KG1 (cell line): ENCODE measurements around the gene CLSTN2.

ENCODE experiments used
- DNase-seq: peaks from one replicate; lab custom pipeline; 2025; lab: John Stamatoyannopoulos, UW

The CLSTN2 gene

DNA sequence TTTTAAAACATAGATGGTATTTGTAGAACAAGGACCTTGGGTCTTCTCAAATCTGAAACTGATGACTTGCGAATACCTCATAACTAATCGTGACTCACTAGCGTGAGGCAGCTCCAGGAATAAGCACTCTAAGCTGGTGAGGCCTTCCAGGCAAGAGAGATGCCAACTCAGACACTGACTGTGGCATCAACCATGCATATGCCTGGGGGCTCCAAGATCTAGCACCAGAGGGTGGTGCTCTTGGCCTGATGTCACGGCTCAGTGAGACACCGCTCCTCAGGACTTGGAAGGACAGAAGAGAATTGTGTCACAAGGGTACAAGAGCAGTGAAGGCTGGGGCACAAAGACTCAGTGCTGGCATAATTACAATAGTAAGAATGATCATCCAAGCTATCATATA is 617.9 kb downstream of the CLSTN2 start:
- no peak for DNase-seq

DNA sequence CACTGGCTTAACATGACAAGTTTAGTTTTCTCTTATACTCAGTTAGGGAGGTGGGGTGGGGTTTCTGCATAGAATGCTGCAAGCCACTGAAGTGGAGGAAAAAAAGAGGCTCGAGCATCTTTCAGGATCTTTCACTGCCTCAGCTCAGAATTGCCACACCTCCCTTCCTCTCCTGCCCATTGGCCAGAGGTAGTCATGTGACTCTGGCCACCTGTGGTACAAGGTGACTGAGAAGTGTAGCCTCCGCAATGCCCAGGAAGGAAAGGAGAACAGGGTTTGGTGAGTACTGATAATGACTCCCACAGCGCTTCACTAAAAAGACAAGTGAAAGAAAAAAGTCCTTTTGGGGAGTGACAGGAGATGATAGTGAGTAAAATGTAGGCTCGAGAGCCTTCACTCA is 618.6 kb downstream of the CLSTN2 start:
- no peak for DNase-seq

- DNase-seq = no peak
Observed at GRCh38 chr3:140555666-140556065, 620.7 kb downstream of the CLSTN2 start.

DNA sequence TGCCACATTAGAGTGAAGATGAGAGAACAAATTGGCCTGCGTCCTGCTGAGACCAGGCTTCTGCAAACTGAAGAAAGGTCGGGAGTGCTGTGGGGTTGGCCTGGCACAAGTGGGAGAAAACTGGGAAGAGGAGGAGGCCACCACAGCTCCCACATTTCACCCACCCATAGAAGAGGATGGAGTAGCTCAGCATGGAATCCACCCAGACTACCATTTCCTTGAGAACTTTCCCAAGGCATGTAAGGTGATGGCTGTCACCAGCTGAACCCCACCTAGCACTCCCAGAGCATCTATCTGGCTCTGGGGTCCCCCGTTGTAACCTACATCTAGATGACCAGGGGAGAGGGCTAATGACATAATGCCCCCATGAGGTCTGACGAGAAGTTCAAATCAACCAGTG is 622.5 kb downstream of the CLSTN2 start:
- DNase-seq = no peak

DNA sequence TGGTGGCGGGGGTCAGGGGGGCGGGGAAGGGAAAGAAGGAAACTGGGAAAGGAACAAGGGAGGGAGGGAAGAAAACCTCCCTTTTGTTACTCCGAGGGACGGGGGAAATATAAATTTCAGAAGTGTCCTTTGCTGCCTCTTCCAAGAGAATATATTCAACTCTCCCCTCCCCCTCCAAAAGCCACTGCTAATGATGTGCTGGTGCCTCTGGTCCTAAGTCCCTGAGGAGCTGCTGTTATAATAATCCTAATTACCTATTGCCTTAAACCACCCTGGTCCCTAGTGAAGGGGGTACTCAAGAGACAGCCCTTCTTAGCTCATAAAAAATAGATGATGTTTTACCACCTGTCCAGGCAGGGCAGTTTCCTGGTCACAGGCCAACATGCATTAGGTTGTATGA is 624.6 kb downstream of the CLSTN2 start:
- DNase-seq = no peak

- no peak for DNase-seq
Observed at GRCh38 chr3:140563206-140563760, 628.3 kb downstream of the CLSTN2 start.

DNA sequence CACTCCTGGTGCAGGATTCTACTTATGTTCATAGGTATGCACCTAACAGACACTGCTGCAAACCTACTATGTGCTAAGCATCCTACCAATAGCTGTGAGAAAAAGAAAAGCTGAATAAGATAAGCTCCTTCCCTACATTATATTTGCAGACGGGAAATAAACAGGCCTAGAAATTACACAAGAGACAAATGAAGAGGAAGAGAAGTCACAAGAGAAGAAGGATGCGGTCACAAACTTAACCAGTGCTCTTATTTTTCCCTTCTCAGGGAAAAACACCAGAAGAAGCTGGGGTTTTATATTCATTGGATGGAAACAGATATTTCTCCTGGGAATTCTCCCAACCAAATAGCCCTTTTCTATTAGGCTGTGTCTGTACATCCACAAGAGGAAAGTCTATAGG is 633.1 kb downstream of the CLSTN2 start:
- DNase-seq = no peak

DNA sequence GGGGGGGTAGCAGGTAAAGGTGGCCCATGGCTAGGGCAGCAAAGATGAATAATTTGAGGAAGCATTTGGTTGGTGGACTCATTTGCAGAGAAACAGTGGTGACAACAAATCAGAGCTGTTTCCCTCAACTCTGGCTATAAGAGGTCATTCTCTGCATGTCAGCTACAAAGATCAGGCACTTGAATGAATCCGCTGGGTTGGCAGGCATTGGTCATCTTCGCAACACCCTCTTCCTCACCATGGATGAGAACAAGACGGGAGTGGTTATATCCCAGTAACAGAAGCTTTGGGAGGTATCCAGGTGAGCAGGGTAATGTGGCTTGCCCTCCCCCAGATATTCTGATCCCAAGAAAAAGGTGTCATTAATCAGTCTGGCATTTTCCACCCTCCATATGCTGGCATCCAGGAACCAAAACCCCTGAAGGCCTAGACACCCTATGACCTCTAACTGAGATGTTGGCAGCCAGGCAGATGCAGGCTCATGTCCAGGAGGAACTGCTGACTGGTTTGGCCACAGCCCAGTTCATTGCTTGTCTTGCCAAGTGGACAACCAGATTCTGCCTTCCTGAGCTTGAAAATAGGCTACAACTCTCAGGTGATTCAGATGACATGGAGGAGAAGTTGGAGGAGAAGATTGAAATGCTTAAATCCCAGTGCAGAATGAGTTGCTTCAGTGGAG is 634.0 kb downstream of the CLSTN2 start:
- no peak for DNase-seq

DNA sequence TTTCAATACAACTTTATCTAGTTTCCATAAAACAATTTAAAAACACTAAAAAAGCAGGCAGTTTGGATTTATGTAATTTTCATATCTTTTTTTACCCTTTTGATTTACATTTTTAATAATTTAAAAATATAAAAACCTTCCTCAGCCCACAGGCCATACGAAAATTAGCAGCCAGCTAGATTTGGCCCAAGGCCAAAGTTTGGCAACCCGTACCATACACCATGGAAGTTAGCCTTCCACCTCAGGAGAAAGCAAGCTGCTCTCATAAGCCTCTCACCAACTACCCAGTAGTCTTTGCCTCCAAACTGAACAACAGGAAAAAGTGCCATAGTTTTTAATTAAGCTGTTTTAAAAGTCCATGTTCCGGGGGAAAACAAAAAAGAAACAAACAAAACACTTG is 635.6 kb downstream of the CLSTN2 start:
- no peak for DNase-seq

DNA sequence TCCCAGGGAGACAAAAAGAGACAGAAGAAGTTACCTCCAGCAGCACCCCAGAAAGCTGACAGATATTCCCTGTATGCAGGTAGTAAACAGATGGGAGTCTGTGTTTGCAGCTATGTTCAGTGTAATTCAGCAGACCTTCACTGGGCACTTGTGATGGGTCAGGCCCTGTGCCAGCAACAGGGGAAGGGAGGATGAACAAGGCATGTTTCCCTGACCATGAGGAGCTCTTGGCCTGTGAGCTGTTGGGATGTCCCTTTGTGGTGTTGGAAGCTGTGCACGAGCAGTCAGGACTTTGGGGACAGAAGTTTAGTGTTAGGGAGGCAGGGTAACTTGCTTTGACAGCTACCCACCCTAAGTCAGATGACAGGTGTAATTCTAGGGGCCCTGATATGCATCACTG is 636.9 kb downstream of the CLSTN2 start:
- no peak for DNase-seq

- no peak for DNase-seq
Observed at GRCh38 chr3:140572334-140572733, 637.3 kb downstream of the CLSTN2 start.

- DNase-seq = no peak
Observed at GRCh38 chr3:140573011-140573410, 638.0 kb downstream of the CLSTN2 start.

GRCh38 chr3:140574375-140574774 is 639.4 kb downstream of the CLSTN2 start:
- DNase-seq = no peak

DNA sequence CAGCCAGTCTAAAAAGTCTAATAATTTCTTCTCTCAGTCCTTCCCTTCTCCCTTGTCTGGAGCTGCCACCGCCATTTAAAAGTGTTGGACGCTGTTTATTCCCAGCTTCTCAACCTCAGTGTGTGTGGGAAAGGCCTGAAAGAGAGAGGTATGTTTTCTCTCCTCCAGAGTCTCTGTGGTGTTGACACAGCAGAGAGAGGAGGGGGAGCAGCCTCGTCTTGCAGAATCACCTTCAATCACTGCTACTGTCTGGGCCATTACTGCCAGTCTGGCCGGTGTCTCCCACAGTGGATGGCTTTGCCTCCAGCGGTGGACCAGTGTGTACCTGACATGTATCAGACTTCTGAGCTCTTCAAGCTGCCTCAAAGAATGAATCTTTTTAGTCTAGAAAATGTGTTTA is 641.5 kb downstream of the CLSTN2 start:
- no peak for DNase-seq

GRCh38 chr3:140577911-140578310 is 642.9 kb downstream of the CLSTN2 start:
- no peak for DNase-seq

- no peak for DNase-seq
Observed at GRCh38 chr3:140579260-140579659, 644.3 kb downstream of the CLSTN2 start.

GRCh38 chr3:140580746-140581145 is 645.8 kb downstream of the CLSTN2 start:
- no peak for DNase-seq

DNA sequence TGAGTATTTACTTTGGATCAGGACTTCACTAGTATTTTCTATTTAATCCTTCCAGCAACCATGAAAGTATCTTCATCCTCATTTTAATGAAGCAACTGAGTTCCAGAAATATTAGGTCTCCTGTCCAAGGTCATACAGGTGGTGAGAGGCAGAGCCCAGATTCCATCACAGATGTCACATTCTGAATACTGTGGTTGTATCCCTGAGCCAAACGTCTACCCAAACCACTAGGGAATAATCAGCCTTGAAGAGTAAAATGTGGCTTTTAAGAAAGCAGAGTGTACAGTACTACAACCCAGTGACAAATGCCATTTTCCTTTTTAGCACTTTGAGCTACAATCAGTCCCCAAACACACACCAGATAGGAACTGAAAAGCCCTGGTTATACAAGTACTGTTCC is 649.6 kb downstream of the CLSTN2 start:
- no peak for DNase-seq

- DNase-seq = no peak
Observed at GRCh38 chr3:140585828-140586227, 650.8 kb downstream of the CLSTN2 start.

- DNase-seq = no peak
Observed at GRCh38 chr3:140586311-140586710, 651.3 kb downstream of the CLSTN2 start.

DNA sequence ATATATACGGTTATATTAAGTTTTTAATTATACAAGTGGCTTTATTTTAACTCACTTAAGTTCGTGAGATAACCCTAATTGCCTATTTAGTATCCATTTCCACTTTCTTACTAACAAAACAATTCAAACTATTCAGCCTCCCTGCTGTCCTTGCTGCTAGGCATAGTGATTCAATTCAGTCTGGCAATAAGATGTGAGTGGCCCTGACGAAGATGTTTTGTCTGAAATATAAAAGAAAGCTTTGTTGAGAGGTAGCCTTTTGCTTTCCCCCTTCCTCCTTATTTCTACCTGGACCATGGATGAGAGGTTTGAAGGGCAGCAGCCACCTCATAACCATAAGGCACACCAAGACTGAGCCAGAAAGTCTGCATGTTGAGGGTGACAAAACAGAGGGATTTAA is 653.6 kb downstream of the CLSTN2 start:
- no peak for DNase-seq

DNA sequence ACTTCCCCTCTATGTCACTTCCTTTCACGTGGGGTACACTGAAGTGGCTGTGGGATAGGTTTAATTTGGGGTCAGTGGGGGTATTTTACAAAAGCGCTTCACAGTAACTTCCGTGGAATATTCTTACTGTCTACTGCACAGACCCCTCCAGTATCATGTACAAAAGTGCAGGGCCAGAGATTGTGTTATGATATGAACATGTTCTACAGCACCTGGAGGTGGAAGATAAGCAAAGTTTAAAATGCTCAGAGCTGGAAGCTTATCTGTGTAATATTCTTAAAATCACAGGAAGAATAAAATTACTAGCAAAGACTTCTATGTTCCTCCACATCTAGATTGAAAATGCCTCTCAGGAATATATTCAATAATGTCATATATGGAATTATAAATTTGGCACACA is 658.8 kb downstream of the CLSTN2 start:
- DNase-seq = no peak

DNA sequence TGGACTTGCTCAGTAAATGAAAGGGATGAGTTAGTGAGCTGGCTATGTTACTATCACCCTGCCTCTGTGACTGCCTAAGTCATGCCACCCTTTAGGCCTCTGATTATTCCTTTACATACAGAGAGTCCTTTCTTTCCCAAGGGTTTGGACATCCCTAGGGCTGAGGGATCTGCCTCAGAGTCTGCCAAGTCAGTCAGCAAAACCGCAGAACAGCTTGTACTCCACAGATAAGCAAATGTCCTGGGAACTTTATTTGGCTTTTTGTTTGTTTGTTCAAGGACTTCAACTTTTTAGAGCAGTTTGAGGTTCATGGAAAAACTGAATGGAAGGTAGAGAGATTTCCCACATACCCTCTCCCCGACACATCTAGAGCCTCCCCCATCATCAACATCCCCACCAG is 660.3 kb downstream of the CLSTN2 start:
- no peak for DNase-seq

DNA sequence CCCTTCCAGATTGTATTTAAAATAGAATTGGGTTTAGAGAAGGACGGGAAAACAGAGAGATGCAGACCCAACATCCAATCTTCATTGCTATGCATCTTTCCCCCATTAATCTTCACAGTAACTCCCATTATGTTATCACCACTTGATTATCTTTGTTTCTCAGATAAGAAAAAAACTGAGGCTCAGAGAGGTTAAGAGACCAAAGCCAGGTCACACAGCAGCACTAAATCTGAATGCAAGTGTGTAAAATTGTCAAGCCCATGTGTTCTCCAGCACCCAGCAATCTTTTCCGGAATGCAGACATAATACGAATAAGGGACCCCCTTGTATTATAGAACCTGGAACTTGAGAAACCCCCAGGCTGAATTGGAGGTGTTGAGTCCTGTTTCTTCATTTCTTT is 662.4 kb downstream of the CLSTN2 start:
- no peak for DNase-seq
